Neural progenitor cell (in vitro differentiated cells): Measurements from ENCODE around the gene PITPNC1. TPM values are rescaled to one million over a fixed set of nuclear protein-coding genes. Genes with fewer than 3 reads are reported as not detected.
A peak's percentile ranks its signal among the peaks of the same experiment; 100 is the strongest.

ENCODE experiments used
- DNase-seq: peaks from one replicate; pipeline ENCODE4 v3.0.0-alpha.2; 2016; ENCODE audit warnings: low spot score
- H2AFZ ChIP-seq: fragments of 200-600 bp; sonication (generic); replicated peaks from 2 replicates; pipeline ENCODE4 v1.6.1; 2016; ENCODE audit warnings: antibody characterized with exemption
- H3F3A ChIP-seq: fragments of 200-600 bp; sonication (generic); 2 replicates; pipeline ENCODE4 v1.6.1; 2016; ENCODE audit warnings: antibody characterized with exemption, low read depth
- H3K27ac ChIP-seq: fragments of 200-600 bp; sonication (generic); 2 replicates; pipeline ENCODE4 v1.5.1; 2016; ENCODE audit warnings: mild to moderate bottlenecking
- H3K27me3 ChIP-seq: fragments of 200-600 bp; sonication (generic); 2 replicates; pipeline ENCODE4 v1.6.1; 2016; ENCODE audit warnings: mild to moderate bottlenecking, moderate library complexity
- H3K36me3 ChIP-seq: fragments of 200-600 bp; sonication (generic); 2 replicates; pipeline ENCODE4 v1.5.1; 2016
- H3K4me1 ChIP-seq: fragments of 200-600 bp; sonication (generic); 2 replicates; pipeline ENCODE4 v1.6.1; 2016; ENCODE audit warnings: mixed run types
- H3K4me2 ChIP-seq: fragments of 200-600 bp; sonication (generic); 2 replicates; pipeline ENCODE4 v1.6.1; 2016
- H3K4me3 ChIP-seq: fragments of 200-600 bp; sonication (generic); 2 replicates; pipeline ENCODE4 v1.5.1; 2016
- H3K79me2 ChIP-seq: fragments of 200-600 bp; sonication (generic); 2 replicates; pipeline ENCODE4 v1.6.1; 2016; ENCODE audit warnings: low read depth
- H3K9ac ChIP-seq: fragments of 200-600 bp; sonication (generic); 2 replicates; pipeline ENCODE4 v1.6.1; 2016
- H3K9me3 ChIP-seq: fragments of 200-600 bp; sonication (generic); 2 replicates; pipeline ENCODE4 v1.5.1; 2016; ENCODE audit warnings: low read depth
- H4K20me1 ChIP-seq: fragments of 200-600 bp; sonication (generic); 2 replicates; pipeline ENCODE4 v1.6.1; 2016; ENCODE audit warnings: low read depth
- H3K27ac Mint-ChIP-seq: 3 replicates; pipeline ENCODE4 v1.8.0; 2021; ENCODE audit warnings: mixed read lengths
- H3K27me3 Mint-ChIP-seq: 2 replicates; pipeline ENCODE4 v1.8.0; 2022; ENCODE audit warnings: low read depth, mild to moderate bottlenecking, inconsistent platforms, moderate library complexity, mixed read lengths; ENCODE audit not compliant: insufficient read depth
- H3K36me3 Mint-ChIP-seq: 3 replicates; pipeline ENCODE4 v1.8.0; 2021; ENCODE audit warnings: mixed read lengths
- H3K4me1 Mint-ChIP-seq: 3 replicates; pipeline ENCODE4 v1.8.0; 2021; ENCODE audit warnings: mixed read lengths
- H3K4me3 Mint-ChIP-seq: 3 replicates; pipeline ENCODE4 v1.8.0; 2021; ENCODE audit warnings: mild to moderate bottlenecking, moderate library complexity, mixed read lengths
- H3K9me3 Mint-ChIP-seq: 3 replicates; pipeline ENCODE4 v1.8.0; 2020; ENCODE audit warnings: mixed read lengths
- CTCF ChIP-seq: fragments of 200-600 bp; sonication (generic); IDR thresholded peaks from 2 replicates; pipeline ENCODE4 v1.5.1; 2017; ENCODE audit warnings: antibody characterized with exemption, mild to moderate bottlenecking
- EZH2 ChIP-seq: fragments of 200-600 bp; sonication (generic); IDR thresholded peaks from 2 replicates; pipeline ENCODE4 v1.6.1; 2017; ENCODE audit warnings: antibody characterized with exemption, mild to moderate bottlenecking, moderate library complexity
- EZH2phosphoT487 ChIP-seq: fragments of 200-600 bp; sonication (generic); IDR thresholded peaks from 2 replicates; pipeline ENCODE4 v1.6.1; 2017; ENCODE audit warnings: antibody characterized with exemption
- total RNA-seq: library from RNA; depleted of rRNA; stranded (reverse); fragments of >200 nt; gene quantifications from 2 replicates; pipeline ENCODE4 v1.2.3, GENCODE V29; 2015; ENCODE audit warnings: low replicate concordance

PITPNC1 gene
- total RNA-seq, 1 donor from 2014 or later: 8.1 TPM

- no peaks in the 10 kb centered on the region for H3K36me3 Mint-ChIP-seq
- H3K9me3 Mint-ChIP-seq: no peaks in the 10 kb centered on the region
These were observed 308.3 kb downstream of the PITPNC1 start for GRCh38 chr17:67685351-67685750.

GRCh38 chr17:67686241-67686640 lies 309.2 kb downstream of the PITPNC1 start:
- H3K36me3 Mint-ChIP-seq: no peaks in the 10 kb centered on the region
- no peaks in the 10 kb centered on the region for H3K27me3 Mint-ChIP-seq
- H3K4me3 Mint-ChIP-seq: no peak overlapping the region
- Histone ChIP-seq H2AFZ (no peak overlapping the region), H3K36me3 (no peaks in the 10 kb centered on the region), H3K79me2 (no peaks in the 10 kb centered on the region), H3K9ac (no peak overlapping the region), H3K27ac (no peak overlapping the region), H3K4me2 (no peak overlapping the region), H4K20me1 (no peaks in the 10 kb centered on the region), H3F3A (peaks cover 3% of the 10 kb centered on the region), H3K27me3 (no peaks in the 10 kb centered on the region), H3K4me1 (no peaks in the 10 kb centered on the region), H3K4me3 (no peak overlapping the region), H3K9me3 (no peaks in the 10 kb centered on the region)
- TF ChIP-seq CTCF: no peak
- no peaks in the 10 kb centered on the region for H3K9me3 Mint-ChIP-seq
- no peak for DNase-seq
- H3K27ac Mint-ChIP-seq: no peak overlapping the region
- H3K4me1 Mint-ChIP-seq: peaks cover 7% of the 10 kb centered on the region

More at GRCh38 chr17:67685351-67685750, 308.3 kb downstream of the PITPNC1 start:
- Histone ChIP-seq H3K9me3 (no peaks in the 10 kb centered on the region), H3K79me2 (no peaks in the 10 kb centered on the region), H2AFZ (no peak overlapping the region), H3K27ac (no peak overlapping the region), H3K4me3 (no peak overlapping the region), H3F3A (peaks cover 3% of the 10 kb centered on the region), H4K20me1 (no peaks in the 10 kb centered on the region), H3K27me3 (no peaks in the 10 kb centered on the region), H3K9ac (no peak overlapping the region), H3K36me3 (no peaks in the 10 kb centered on the region), H3K4me1 (no peaks in the 10 kb centered on the region), H3K4me2 (no peak overlapping the region)
- H3K4me3 Mint-ChIP-seq: no peak overlapping the region
- no peak for DNase-seq
- TF ChIP-seq CTCF (no peak), EZH2 (no peak), EZH2phosphoT487 (no peak)
- H3K27me3 Mint-ChIP-seq: no peaks in the 10 kb centered on the region
- H3K27ac Mint-ChIP-seq: no peak overlapping the region
- peaks cover 7% of the 10 kb centered on the region for H3K4me1 Mint-ChIP-seq

GRCh38 chr17:67687511-67687910 lies 310.4 kb downstream of the PITPNC1 start:
- peak overlapping the region; percentile 11 for H3K27ac ChIP-seq
- no peaks in the 10 kb centered on the region for H3K9me3 Mint-ChIP-seq
- no peak for DNase-seq

More at GRCh38 chr17:67687511-67687910, 310.4 kb downstream of the PITPNC1 start:
- Mint-ChIP-seq H3K36me3 (no peaks in the 10 kb centered on the region), H3K27me3 (no peaks in the 10 kb centered on the region), H3K4me1 (peaks cover 7% of the 10 kb centered on the region), H3K4me3 (no peak overlapping the region), H3K27ac (no peak overlapping the region)
- Histone ChIP-seq H4K20me1 (no peaks in the 10 kb centered on the region), H3K4me2 (no peak overlapping the region), H3K4me1 (no peaks in the 10 kb centered on the region), H3K9me3 (no peaks in the 10 kb centered on the region), H3K36me3 (no peaks in the 10 kb centered on the region), H3K4me3 (no peak overlapping the region), H3F3A (peaks cover 3% of the 10 kb centered on the region), H3K9ac (no peak overlapping the region), H3K27me3 (no peaks in the 10 kb centered on the region), H3K79me2 (no peaks in the 10 kb centered on the region), H2AFZ (no peak overlapping the region)
- TF ChIP-seq CTCF (no peak), EZH2phosphoT487 (no peak), EZH2 (no peak)
